HG02588 (cell line): Measurements from ENCODE around the gene GATAD2B.
"Not testable (repeated sequence)": the region's sequence is repeated elsewhere in the genome, so short reads cannot be mapped to it uniquely, and the experiment has no call there.

Experiments used
- ATAC-seq: cut with Tn5 transposase; IDR thresholded peaks from one replicate; pipeline ENCODE4 v1.9.1; 2021; ENCODE audit warnings: mild to moderate bottlenecking, moderate library complexity; ENCODE audit not compliant: unreplicated experiment

GATAD2B gene

DNA sequence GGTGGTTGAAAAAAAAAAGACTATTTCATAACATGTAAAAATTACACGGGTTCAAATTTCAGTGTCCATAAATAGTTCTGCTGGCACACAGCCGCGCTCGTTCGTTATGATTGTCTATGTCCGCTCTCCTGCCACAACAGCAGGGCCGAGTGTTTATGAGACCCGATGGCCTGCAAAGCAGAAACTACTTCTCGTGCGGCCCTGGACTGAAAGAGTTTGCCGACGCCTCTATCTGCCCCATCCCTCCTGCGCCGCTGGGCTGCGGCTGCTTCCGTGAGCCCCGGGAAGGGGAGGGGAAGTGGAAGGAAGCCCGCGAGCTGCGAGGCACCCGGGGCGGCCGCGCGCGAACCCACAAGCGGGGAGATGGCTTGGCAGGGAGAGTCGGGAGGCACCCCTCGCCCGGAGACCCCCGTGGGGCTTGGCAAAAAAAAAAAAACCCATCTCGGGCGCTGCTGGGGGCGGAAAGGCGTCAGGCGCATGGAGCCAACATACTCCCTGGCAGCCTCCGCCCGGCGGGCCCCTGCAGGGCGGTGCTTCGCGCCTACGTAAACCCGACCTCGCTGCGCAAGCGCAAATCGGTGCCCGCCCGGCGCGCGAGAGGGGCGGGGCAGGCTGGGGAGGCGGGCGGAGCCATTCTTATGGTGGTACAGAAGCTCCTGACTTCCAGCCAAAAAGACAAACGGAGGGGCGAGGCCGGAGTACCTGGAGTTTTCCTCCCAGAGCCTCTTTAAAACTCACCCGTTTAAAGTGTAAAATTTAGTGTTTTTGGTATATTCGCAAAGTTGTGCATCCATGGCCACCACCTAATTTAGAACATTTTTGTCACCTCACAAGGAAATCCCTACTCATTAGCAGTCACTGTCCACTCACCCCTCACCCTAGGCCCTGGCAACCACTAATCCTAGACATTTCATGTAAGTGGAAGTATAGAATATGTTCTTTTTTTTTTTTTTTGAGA is 139.3 kb downstream of the GATAD2B start:
- peak; percentile 91 for ATAC-seq

DNA sequence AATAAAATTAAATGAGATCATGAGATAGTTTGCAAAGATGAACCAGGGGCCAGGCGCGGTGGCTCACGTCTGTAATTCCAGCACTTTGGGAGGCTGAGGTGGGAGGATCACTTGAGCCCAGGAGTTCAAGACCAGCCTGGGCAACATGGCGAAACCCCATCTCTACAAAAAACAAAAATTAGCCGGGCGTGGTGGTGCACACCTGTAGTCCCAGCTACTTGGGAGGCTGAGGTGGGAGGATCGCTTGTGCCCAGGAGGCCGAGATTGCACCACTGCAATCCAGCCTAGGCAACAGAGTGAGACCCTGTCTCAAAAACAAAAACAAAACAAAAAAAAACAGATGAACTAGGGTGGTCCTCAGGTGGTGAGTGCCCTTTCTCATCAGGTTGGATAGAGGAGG is 140.1 kb downstream of the GATAD2B start:
- ATAC-seq: not testable (repeated sequence)

GRCh38 chr1:153780551-153780950 is 142.2 kb downstream of the GATAD2B start:
- no peak for ATAC-seq

GRCh38 chr1:153779781-153780541 is 142.8 kb downstream of the GATAD2B start:
- no peak for ATAC-seq

DNA sequence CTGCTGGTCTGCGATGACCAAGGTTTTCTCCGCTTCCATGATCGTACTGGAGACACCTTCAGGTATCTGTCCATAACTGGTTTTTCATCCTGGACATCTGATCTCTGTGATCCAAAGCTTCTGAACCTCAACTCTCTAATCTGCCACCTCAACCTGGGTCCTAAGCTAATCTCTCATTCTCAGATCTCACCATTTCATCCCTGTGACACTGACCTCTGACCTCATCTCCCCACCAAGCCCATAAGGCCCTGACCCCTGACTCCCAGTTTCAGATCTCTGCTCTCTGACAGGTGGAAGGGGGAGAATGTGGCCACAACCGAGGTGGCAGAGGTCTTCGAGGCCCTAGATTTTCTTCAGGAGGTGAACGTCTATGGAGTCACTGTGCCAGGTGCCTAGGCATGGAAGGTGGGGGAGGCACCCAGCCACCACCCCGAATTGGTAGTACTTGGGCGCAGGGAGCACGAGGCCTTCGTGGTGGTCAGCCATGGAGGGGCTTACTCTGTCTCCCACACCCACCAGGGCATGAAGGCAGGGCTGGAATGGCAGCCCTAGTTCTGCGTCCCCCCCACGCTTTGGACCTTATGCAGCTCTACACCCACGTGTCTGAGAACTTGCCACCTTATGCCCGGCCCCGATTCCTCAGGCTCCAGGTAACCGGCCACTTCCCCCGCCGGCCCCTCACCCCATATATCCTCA is 143.8 kb downstream of the GATAD2B start:
- no peak for ATAC-seq

GRCh38 chr1:153778051-153778823 is 144.5 kb downstream of the GATAD2B start:
- no peak for ATAC-seq

DNA sequence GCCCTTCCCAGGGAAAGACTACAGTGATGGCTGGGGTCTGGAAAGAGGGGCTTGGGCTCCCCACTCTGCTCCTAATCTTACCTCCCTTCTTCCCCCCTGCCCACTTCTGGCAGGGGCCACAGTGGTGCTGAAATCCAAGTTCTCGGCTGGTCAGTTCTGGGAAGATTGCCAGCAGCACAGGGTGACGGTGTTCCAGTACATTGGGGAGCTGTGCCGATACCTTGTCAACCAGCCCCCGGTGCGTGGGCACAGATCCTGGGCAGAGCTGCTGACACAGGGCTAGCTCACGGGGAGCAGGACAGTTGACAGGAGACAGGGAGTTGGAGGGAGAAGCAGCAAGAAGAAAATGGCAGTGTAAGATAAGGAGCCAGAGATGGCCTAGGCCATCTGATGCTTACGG is 145.1 kb downstream of the GATAD2B start:
- ATAC-seq: no peak

DNA sequence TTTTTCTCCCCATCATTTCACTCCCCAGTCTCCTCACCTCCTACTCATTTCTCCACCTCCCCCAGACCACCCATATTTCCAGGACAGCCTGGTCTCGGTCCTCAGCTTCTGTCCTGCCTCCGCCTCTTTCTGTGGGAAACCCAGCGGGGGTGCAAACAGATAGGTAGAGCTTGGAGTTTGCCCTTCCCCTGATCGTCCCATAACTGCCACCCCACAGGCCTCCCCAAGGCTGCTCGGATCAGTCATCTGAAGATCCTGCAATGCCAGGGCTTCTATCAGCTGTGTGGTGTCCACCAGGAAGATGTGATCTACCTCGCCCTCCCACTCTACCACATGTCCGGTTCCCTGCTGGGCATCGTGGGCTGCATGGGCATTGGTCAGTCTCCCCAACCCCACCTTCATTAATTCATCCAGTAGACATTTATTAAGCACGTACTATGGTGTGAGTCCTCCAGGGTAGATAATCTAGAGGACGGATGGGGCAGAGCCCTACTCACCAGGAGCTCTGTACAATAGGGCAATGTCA is 145.9 kb downstream of the GATAD2B start:
- ATAC-seq: no peak

DNA sequence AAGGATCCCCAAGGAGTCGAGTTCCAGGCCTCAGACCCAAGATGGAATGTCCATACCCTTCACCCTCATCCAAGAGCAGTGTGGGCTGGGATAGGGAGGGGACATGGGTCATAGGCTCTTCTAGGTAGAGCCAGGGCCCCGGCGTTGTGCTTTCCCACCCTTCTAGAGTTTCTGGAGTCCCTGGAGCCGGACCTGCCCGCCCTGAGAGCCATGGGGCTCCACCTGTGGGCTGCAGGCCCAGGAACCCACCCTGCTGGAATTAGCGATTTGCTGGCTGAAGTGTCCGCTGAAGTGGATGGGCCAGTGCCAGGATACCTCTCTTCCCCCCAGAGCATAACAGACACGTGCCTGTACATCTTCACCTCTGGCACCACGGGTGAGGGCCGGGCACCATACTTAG is 146.4 kb downstream of the GATAD2B start:
- ATAC-seq: no peak

- ATAC-seq: peak; percentile 52
Measured at GRCh38 chr1:153775458-153776327, 147.1 kb downstream of the GATAD2B start.

DNA sequence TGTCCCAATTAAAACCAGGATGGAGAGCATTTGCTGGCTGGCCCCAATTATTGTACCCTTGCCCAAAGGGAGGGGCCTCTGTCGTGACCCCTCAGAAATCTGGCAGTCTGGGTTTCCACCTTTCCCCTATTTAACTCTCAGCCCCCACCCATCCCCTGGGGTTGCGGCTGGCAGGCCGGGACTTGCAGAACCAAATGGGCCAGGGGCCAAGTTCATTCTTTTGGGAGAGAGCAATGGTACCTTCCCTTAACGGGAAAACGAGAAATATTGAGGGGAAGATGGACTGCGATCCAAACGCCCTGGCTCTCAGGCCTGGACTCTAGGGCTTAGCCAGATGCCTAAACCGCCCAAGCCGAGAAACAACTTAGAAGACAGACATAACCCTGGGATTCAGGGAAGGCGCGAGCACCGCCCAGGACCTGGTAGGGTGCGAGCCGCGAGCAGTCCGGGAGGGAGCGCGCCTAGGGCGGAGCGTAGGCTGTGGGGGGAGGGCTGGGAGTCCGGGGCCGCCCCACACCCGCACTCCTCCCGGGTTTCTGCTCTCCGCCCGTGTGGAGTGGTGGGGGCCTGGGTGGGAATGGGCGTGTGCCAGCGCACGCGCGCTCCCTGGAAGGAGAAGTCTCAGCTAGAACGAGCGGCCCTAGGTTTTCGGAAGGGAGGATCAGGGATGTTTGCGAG is 147.9 kb downstream of the GATAD2B start, which contains the start of gene SLC27A3:
Gene SLC27A3 (plus strand): TSS at position 628 of the 678 bp plus-strand sequence. CDS start 91 bp downstream, outside the sequence.
- peak; percentile 22 for ATAC-seq

GRCh38 chr1:153774026-153774595 is 148.7 kb downstream of the GATAD2B start:
- ATAC-seq: no peak

DNA sequence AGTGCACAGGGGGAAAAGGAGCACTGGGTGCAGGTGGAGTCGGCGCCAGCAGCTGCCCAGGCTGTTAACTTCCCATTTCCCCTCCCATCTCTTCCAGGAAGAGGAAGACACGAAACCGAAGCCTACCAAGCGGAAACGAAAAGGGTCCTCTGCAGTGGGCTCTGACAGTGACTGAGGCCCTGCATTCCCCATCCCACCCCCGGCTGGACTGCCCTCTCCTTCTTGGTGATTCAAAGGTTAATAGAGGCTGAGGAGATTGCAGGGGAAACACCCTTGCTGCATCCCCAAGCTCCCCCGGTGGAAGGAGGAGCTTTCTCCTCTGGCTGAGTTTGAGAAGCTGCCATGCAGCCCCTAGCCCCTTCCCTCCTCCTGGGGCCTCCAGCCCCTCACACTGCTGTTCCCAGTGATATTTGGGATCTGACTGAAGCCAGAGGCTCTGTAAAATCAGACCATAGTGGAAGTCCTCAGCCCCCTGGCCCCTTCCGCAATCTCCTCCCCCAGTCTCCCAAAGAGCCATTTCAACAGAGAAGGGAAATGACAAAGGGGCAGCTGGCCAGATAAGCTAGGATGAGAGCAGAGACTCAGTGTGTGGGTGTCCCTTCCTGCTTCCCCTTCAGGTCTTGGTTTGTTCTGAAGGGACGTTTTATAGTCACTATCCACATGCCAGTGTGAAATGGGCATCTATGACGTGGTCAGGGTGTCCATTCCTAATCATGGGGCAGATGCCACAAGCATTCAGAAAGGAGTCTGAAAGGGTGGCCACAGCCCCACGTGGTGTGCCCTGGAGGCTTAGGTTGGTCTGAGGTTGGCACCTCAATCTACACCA is 149.5 kb downstream of the GATAD2B start:
- no peak for ATAC-seq

- no peak for ATAC-seq
Measured at GRCh38 chr1:153771841-153772593, 150.8 kb downstream of the GATAD2B start.

DNA sequence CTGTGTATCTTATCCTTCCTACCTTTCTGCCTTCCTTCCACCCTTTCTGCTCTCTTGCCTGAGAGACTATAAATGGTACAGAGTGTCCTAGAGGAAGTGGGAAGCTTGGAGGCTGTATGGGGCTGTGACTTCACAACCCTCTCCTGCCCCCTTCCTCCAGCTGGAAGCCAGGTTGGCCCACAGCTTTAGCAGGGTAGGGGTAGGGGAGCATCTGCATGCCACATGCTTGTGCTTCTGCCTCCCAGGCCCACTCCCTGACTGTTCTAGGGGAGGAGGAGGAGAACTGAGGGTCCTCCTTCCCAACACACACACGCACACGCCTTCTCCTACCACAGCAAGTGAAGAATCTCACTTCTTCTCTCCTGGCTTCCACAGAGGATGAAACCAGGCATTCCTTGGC is 151.5 kb downstream of the GATAD2B start:
- no peak for ATAC-seq

DNA sequence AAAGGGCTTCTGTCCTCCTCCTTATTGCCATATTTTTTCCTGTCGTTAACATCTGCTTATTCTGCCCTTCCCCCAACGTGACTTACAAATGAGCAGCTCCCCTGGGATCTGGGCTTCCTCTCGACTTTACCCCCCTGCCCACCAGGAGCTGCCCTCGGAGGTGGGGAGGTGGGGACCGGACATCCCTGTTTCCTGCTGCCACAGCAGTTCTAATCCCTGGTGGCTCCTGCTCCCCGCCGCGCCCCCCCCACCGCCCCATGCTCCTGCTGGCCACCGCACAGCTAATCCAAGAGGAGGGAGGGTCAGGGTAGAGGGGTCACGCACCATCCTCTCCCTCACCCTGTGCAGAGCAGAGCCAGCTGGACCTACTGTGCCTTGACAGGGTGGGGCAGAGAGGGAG is 152.0 kb downstream of the GATAD2B start:
- ATAC-seq: no peak

DNA sequence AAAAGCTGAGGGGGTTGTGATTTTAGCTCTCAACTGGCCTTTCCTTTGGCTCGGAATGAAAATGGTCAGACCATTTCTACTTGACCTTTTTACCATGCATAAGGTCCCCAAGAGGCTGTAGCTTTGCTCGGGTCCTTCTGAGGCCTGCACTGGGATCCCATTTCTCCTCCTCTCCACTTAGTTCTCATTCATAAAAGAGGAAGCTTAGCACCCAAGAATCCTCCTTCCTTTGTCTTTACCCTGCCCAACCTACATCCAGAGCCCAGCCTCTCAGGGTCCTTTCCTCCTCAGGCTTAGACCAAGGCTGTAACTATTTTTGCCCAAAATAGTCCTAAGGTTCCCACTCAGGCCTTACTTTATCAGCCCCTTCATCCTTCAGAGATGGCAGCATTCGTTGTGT is 153.6 kb downstream of the GATAD2B start:
- no peak for ATAC-seq
